ENCODE data around the gene FLVCR2. TPM values are rescaled to one million over a fixed set of nuclear protein-coding genes. Genes with fewer than 3 reads are reported as not detected.

FLVCR2 gene
- total and polyA plus RNA-seq, 2 experiments from 2014 or later, result 1.4 to 3.1 TPM

DNA sequence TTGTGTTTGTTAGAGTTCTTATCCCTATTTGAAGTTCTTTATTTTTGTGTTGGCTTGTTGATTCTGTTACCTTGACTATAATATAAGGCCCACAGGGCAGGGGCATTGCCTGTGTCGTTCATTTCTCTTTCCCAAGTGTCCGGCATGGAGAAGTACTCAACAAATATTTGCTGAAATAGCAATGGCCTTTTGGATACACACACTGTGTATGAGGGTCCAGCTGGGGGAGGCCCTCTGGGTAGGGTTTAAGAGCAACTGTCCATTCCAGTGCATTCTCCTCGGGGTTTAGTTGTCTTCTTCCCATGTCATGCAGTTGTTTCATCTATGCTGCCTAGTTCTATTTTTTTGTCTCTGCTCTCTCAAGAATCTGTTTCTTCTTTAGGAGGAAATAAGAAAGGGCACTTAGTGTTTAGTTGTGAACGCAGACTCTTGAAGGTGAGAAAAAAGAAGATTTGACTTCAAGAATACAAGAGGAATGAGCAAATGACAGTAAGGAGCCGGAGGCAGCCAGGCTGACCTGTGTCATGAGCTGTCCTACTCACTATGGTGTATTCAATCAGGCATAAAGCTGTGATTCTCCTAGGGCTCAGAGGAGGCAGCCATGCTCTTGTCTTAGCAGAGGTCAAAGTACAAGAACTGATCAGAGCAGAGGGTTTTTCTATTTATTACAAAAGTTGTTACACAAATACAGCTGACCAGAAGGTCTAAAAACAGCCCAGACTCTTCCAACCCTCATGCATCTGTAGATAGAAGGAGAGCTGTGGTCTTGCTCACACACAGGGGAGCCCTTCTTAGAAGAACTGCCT, 72.0 kb downstream of the FLVCR2 start:
- no peak for DNase-seq (ENCODE audit: low spot score)
- no peaks in the 10 kb centered on the region for H3F3A ChIP-seq (replicated peaks; ENCODE audit: low read depth)
- no peaks in the 10 kb centered on the region for H3K4me1 ChIP-seq (ENCODE audit: insufficient read depth)
- H4K20me1 ChIP-seq (replicated peaks; ENCODE audit: insufficient read depth), result peaks cover 14% of the 10 kb centered on the region; the same call in 1 of the 2 replicates
- H3K4me3 ChIP-seq, result no peak overlapping the region
- H3K79me2 ChIP-seq (replicated peaks; ENCODE audit: insufficient read depth), result no peaks in the 10 kb centered on the region
- no peak overlapping the region for H3K4me2 ChIP-seq
- Mint-ChIP-seq H3K27ac (no peak overlapping the region), H3K27me3 (ENCODE audit: insufficient read depth, low read depth, poor library complexity) (no peaks in the 10 kb centered on the region), H3K4me3 (no peak overlapping the region), H3K36me3 (ENCODE audit: low read depth) (peaks cover 58% of the 10 kb centered on the region), H3K9me3 (no peaks in the 10 kb centered on the region; the same call in 1 of the 3 replicates), H3K4me1 (0 out of 3 replicates have a peak, but pooled peaks cover 5% of the 10 kb centered on the region)
- TF ChIP-seq NANOG (IDR thresholded peaks at IDR 0.05; ENCODE audit: borderline replicate concordance) (no peak), REST (IDR thresholded peaks at IDR 0.05; ENCODE audit: unreplicated experiment) (no peak), JUNB (IDR thresholded peaks at IDR 0.05; ENCODE audit: unreplicated experiment) (no peak), ZNF331 (CRISPR knock-in tag; IDR thresholded peaks at IDR 0.05; ENCODE audit: low read depth) (no peak), CREB1 (CRISPR knock-in tag; IDR thresholded peaks at IDR 0.05; ENCODE audit: low read depth) (no peak), EZH2phosphoT487 (IDR thresholded peaks at IDR 0.05; ENCODE audit: unreplicated experiment) (no peak), ZNF462 (CRISPR knock-in tag; IDR thresholded peaks at IDR 0.05) (no peak), STAT1 (IDR thresholded peaks at IDR 0.05; ENCODE audit: unreplicated experiment) (no peak), POLR2AphosphoS5 (IDR thresholded peaks at IDR 0.05; ENCODE audit: low read depth) (no peak), ZNF114 (CRISPR knock-in tag; IDR thresholded peaks at IDR 0.05) (no peak), EZH2 (IDR thresholded peaks at IDR 0.05; ENCODE audit: low read depth, unreplicated experiment) (no peak)
- TF ChIP-seq, protein P1, sequence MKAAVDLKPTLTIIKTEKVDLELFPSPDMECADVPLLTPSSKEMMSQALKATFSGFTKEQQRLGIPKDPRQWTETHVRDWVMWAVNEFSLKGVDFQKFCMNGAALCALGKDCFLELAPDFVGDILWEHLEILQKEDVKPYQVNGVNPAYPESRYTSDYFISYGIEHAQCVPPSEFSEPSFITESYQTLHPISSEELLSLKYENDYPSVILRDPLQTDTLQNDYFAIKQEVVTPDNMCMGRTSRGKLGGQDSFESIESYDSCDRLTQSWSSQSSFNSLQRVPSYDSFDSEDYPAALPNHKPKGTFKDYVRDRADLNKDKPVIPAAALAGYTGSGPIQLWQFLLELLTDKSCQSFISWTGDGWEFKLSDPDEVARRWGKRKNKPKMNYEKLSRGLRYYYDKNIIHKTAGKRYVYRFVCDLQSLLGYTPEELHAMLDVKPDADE (IDR thresholded peaks at IDR 0.05), result no peak
- TF ChIP-seq, protein P2, sequence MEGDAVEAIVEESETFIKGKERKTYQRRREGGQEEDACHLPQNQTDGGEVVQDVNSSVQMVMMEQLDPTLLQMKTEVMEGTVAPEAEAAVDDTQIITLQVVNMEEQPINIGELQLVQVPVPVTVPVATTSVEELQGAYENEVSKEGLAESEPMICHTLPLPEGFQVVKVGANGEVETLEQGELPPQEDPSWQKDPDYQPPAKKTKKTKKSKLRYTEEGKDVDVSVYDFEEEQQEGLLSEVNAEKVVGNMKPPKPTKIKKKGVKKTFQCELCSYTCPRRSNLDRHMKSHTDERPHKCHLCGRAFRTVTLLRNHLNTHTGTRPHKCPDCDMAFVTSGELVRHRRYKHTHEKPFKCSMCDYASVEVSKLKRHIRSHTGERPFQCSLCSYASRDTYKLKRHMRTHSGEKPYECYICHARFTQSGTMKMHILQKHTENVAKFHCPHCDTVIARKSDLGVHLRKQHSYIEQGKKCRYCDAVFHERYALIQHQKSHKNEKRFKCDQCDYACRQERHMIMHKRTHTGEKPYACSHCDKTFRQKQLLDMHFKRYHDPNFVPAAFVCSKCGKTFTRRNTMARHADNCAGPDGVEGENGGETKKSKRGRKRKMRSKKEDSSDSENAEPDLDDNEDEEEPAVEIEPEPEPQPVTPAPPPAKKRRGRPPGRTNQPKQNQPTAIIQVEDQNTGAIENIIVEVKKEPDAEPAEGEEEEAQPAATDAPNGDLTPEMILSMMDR (conservative IDR thresholded peaks at IDR 0.05; ENCODE audit: low read depth in 2 of 2), result no peak
- peaks cover 36% of the 10 kb centered on the region for H3K36me3 ChIP-seq (ENCODE audit: insufficient read depth)
- no peaks in the 10 kb centered on the region for H3K27me3 ChIP-seq (ENCODE audit: insufficient read depth)
- no peak overlapping the region for H2AFZ ChIP-seq
- ATAC-seq, result no peak
- no peaks in the 10 kb centered on the region for H3K9me2 ChIP-seq (ENCODE audit: insufficient read depth)
- H3K27ac ChIP-seq (ENCODE audit: low read depth), result no peak overlapping the region
